HepG2 (cell line): ENCODE results near the gene MRPS35. TPM values are rescaled to one million over a fixed set of nuclear protein-coding genes. Genes with fewer than 3 reads are reported as not detected.

ENCODE experiments used
- ATAC-seq: fragments of 200-7000 bp; cut with Tn5 transposase; 3 replicates; pipeline ENCODE4 v1.9.1; 2020; ENCODE audit warnings: mild to moderate bottlenecking, moderate library complexity
- BruUV-seq: library from RNA; stranded (reverse); fragments of 400-500 nt; replicated peaks from 2 replicates; lab custom pipeline; 2021; lab: Mats Ljungman, UMichigan
- CTCF ChIA-PET: fragments of 300-600 bp; formaldehyde crosslinking; extraction: SDS; loops from one replicate; lab custom pipeline; 2021; ENCODE audit warnings: low total read pairs, inconsistent platforms, low intra/inter-chr PET ratio; lab: Yijun Ruan, JAX
- POLR2A ChIA-PET: fragments of 350-600 bp; sonication (Branson Sonifier 250); formaldehyde crosslinking; loops from one replicate; lab custom pipeline; 2020; ENCODE audit warnings: antibody characterized with exemption, inconsistent platforms; lab: Yijun Ruan, JAX
- DNase-seq: peaks from one replicate; pipeline ENCODE4 v3.0.0-alpha.2; 2015; ENCODE audit warnings: low spot score
- FAIRE-seq: peaks from 3 replicates; lab custom pipeline; 2011; peaks lifted over from hg19 to GRCh38; lab: Jason Lieb, UNC
- H2AFZ ChIP-seq: one replicate; pipeline ENCODE4 v1.6.1; 2011; ENCODE audit warnings: low read length, inconsistent platforms
- H3K27ac ChIP-seq: fragments of 300-600 bp; 3 replicates; pipeline ENCODE4 v1.8.0; 2011; ENCODE audit warnings: mixed run types, mild to moderate bottlenecking, mixed read lengths, low read length, inconsistent platforms; ENCODE audit not compliant: insufficient read depth; ENCODE audit errors: extremely low read length
- H3K27me3 ChIP-seq, 2 experiments: fragments of 200-600 bp in 1 of 2; 2 replicates in 1 of 2; 3 replicates in 1 of 2; pipeline versions ENCODE4 v1.6.0 to v1.8.0; 2011; ENCODE audit warnings: low read length in 2 of 2, mild to moderate bottlenecking in 2 of 2, moderate library complexity in 2 of 2, inconsistent platforms in 1 of 2; ENCODE audit not compliant: insufficient read depth in 2 of 2, control insufficient read depth in 1 of 2
- H3K36me3 ChIP-seq, 2 experiments: fragments of 200-600 bp in 1 of 2; replicated peaks in 1 of 2; 2 replicates in 1 of 2; 3 replicates in 1 of 2; pipeline versions ENCODE4 v1.5.1 to v1.8.0; 2011; ENCODE audit warnings: low read length in 2 of 2, inconsistent platforms in 1 of 2; ENCODE audit not compliant: insufficient read depth in 2 of 2, control insufficient read depth in 1 of 2
- H3K4me1 ChIP-seq: 2 replicates; pipeline ENCODE4 v1.5.1; 2012; ENCODE audit warnings: low read length, inconsistent platforms; ENCODE audit not compliant: insufficient read depth
- H3K4me2 ChIP-seq: 2 replicates; pipeline ENCODE4 v1.6.0; 2011; ENCODE audit warnings: low read depth, low read length, inconsistent platforms
- H3K4me3 ChIP-seq, 3 experiments: fragments of 200-600 bp in 1 of 3; sonication (generic), shearing (Covaris generic) in 1 of 3; replicated peaks in 1 of 3; 2 replicates each; pipeline ENCODE4 v1.5.1; 2011 to 2016; ENCODE audit warnings: low read length in 3 of 3, inconsistent platforms in 2 of 3, low read depth in 2 of 3, mild to moderate bottlenecking in 2 of 3, control low read depth in 1 of 3, mixed read lengths in 1 of 3; ENCODE audit not compliant: insufficient read depth in 1 of 3
- H3K79me2 ChIP-seq: one replicate; pipeline ENCODE4 v1.6.1; 2011; ENCODE audit warnings: low read length, inconsistent platforms; ENCODE audit not compliant: insufficient read depth
- H3K9ac ChIP-seq: 2 replicates; pipeline ENCODE4 v1.6.0; 2011; ENCODE audit warnings: mild to moderate bottlenecking, low read depth, low read length, inconsistent platforms; ENCODE audit not compliant: insufficient read depth
- H3K9me3 ChIP-seq: 2 replicates; pipeline ENCODE4 v1.5.1; 2012; ENCODE audit warnings: mild to moderate bottlenecking, low read length
- H4K20me1 ChIP-seq: 2 replicates; pipeline ENCODE4 v1.6.0; 2011; ENCODE audit warnings: inconsistent platforms, mild to moderate bottlenecking, low read length, moderate library complexity; ENCODE audit not compliant: insufficient read depth
- CREBL2 ChIP-seq: sonication (generic); formaldehyde crosslinking; IDR thresholded peaks from 2 replicates; pipeline ENCODE4 v1.8.1; 2023; ENCODE audit warnings: missing genetic modification reagents, mild to moderate bottlenecking, borderline replicate concordance
- FOXA3 ChIP-seq: IDR thresholded peaks from 2 replicates; pipeline ENCODE4 v1.6.1; 2016; ENCODE audit warnings: missing genetic modification reagents, missing compliant biosample characterization
- HIVEP1 ChIP-seq: sonication (generic); formaldehyde crosslinking; IDR thresholded peaks from 2 replicates; pipeline ENCODE4 v1.4.0; 2020; ENCODE audit warnings: mild to moderate bottlenecking, missing genetic modification reagents
- MED1 ChIP-seq: sonication (generic); formaldehyde crosslinking; IDR thresholded peaks from 2 replicates; pipeline ENCODE4 v1.4.0; 2020; ENCODE audit warnings: missing genetic modification reagents
- MZF1 ChIP-seq: sonication (generic); formaldehyde crosslinking; IDR thresholded peaks from 2 replicates; pipeline ENCODE4 v1.8.1; 2023; ENCODE audit warnings: mild to moderate bottlenecking, missing genetic modification reagents, borderline replicate concordance
- NR2C2 ChIP-seq: sonication (generic); formaldehyde crosslinking; IDR thresholded peaks from 2 replicates; pipeline ENCODE4 v1.4.0; 2020; ENCODE audit warnings: missing genetic modification reagents, mild to moderate bottlenecking, moderate library complexity, borderline replicate concordance
- SKIL ChIP-seq: sonication (generic); formaldehyde crosslinking; IDR thresholded peaks from 2 replicates; pipeline ENCODE4 v1.8.0; 2022; ENCODE audit warnings: missing genetic modification reagents, mild to moderate bottlenecking, moderate library complexity, borderline replicate concordance
- SP4 ChIP-seq: sonication (generic); formaldehyde crosslinking; IDR thresholded peaks from 2 replicates; pipeline ENCODE4 v1.8.1; 2023; ENCODE audit warnings: mild to moderate bottlenecking, missing genetic modification reagents
- SRF ChIP-seq: IDR thresholded peaks from 2 replicates; pipeline ENCODE4 v1.6.1; 2011; ENCODE audit warnings: mild to moderate bottlenecking, low read depth, low read length, moderate library complexity
- STAT6 ChIP-seq: sonication (generic); formaldehyde crosslinking; IDR thresholded peaks from 2 replicates; pipeline ENCODE4 v1.4.0; 2020; ENCODE audit warnings: missing genetic modification reagents, mild to moderate bottlenecking, borderline replicate concordance
- THAP11 ChIP-seq: IDR thresholded peaks from 2 replicates; pipeline ENCODE4 v1.6.1; 2016; ENCODE audit warnings: missing biosample characterization, missing genetic modification reagents
- ZNF609 ChIP-seq: sonication (generic); formaldehyde crosslinking; IDR thresholded peaks from 2 replicates; pipeline ENCODE4 v1.4.0; 2020; ENCODE audit warnings: mild to moderate bottlenecking, missing genetic modification reagents, borderline replicate concordance
- ZNF83 ChIP-seq: sonication (generic); formaldehyde crosslinking; IDR thresholded peaks from 2 replicates; pipeline ENCODE4 v1.4.0; 2020; ENCODE audit warnings: missing genetic modification reagents, mild to moderate bottlenecking, borderline replicate concordance
- WGBS: methylation state at CpG from one replicate; pipeline ENCODE4 v1.1.6; 2017; ENCODE audit warnings: low lambda C conversion rate; 5-methylcytosine and 5-hydroxymethylcytosine counted together
- in situ Hi-C: cut with HindIII; loops from 2 replicates; pipeline ENCODE4 v1.10.0; 2017; ENCODE audit warnings: low pct_unique_long_range_greater_than_20kb; ENCODE audit not compliant: extremely low pct_ligation_motif_present
- intact Hi-C: fragments of 100-400 bp; cut with micrococcal nuclease; formaldehyde crosslinking; loops from one replicate; pipeline ENCODE4 v1.10.0; 2022; ENCODE audit not compliant: unreplicated experiment
- polyA plus RNA-seq, 8 experiments: library from polyadenylated mRNA; depleted of rRNA in 3 of 8; stranded (reverse) in 7 of 8; unstranded in 1 of 8; fragments of >200 nt; fragmentation: Illumina TruSeq in 4 of 8; extraction: Trizol in 4 of 8; gene quantifications; 2 replicates each; pipeline versions ENCODE4 v1.2.1 to v1.2.3, GENCODE V29; 2011 to 2016; ENCODE audit warnings: low read depth in 4 of 8, missing spikeins in 1 of 8, mixed read lengths in 1 of 8; ENCODE audit not compliant: insufficient read depth in 1 of 8
- total RNA-seq, 5 experiments: library from RNA; depleted of rRNA; stranded (reverse); fragments of >200 nt; fragmentation: Illumina TruSeq; extraction: Trizol; gene quantifications; 2 replicates each; pipeline ENCODE4 v1.2.3, GENCODE V29; 2016; ENCODE audit warnings: low read depth in 1 of 5

The MRPS35 gene
- total and polyA plus RNA-seq, 2 of the 13 experiments (the other 11 are each of a cell fraction or from before 2014, with no cell fraction given), result 63.4 to 104 TPM

- no peak for TF ChIP-seq SKIL (CRISPR knock-in tag)
- no peak for TF ChIP-seq NR2C2 (CRISPR knock-in tag)
- TF ChIP-seq CREBL2 (CRISPR knock-in tag), result no peak
- TF ChIP-seq FOXA3 (CRISPR knock-in tag), result no peak
- TF ChIP-seq THAP11 (CRISPR knock-in tag), result no peak
Measured at GRCh38 chr12:27672643-27673042, 38.0 kb upstream of the MRPS35 start (continued).

- no peak overlapping the region for H3K27ac ChIP-seq
- BruUV-seq, result no TSS peak
- intact Hi-C loops (no loop called here), in situ Hi-C loops (no loop called here)
- H3K4me2 ChIP-seq, result no peak overlapping the region
- no peak overlapping the region for H2AFZ ChIP-seq
- FAIRE-seq, result no peak
- H3K4me1 ChIP-seq, result no peaks in the 10 kb centered on the region
- peaks cover 5 to 10% of the 10 kb centered on the region in 2 experiments; a peak in 3 of 5 replicates for H3K36me3 ChIP-seq
- H3K27me3 ChIP-seq, result no peaks in the 10 kb centered on the region
- no peaks in the 10 kb centered on the region for H3K9me3 ChIP-seq
- H3K4me3 ChIP-seq, result no peak overlapping the region
- no peak overlapping the region for H3K9ac ChIP-seq
- 83% methylated on average over 3 of the region's 3 CpGs for WGBS
- ChIA-PET POLR2A (no interaction called here), CTCF (no interaction called here)
- DNase-seq, result no peak
- H4K20me1 ChIP-seq, result no peaks in the 10 kb centered on the region
- H3K79me2 ChIP-seq, result no peaks in the 10 kb centered on the region
- ATAC-seq, result no peak
- TF ChIP-seq MED1 (CRISPR knock-in tag), result no peak
- no peak for TF ChIP-seq SRF
- TF ChIP-seq MZF1 (CRISPR knock-in tag), result no peak
- no peak for TF ChIP-seq ZNF609
- TF ChIP-seq HIVEP1 (CRISPR knock-in tag), result no peak
- no peak for TF ChIP-seq STAT6
- TF ChIP-seq SP4 (CRISPR knock-in tag), result no peak
- TF ChIP-seq ZNF83, result no peak
Measured at GRCh38 chr12:27673101-27673718, 37.4 kb upstream of the MRPS35 start.
